Right lobe of liver (tissue), 6 donors: ENCODE measurements around the gene RCL1. TPM values are rescaled to one million over a fixed set of nuclear protein-coding genes. Genes with fewer than 3 reads are reported as not detected.
"Not testable (repeated sequence)": the region's sequence is repeated elsewhere in the genome, so short reads cannot be mapped to it uniquely, and the experiment has no call there.

ENCODE experiments used
- ATAC-seq, 4 donors: fragments of 200-7000 bp; cut with Tn5 transposase; one replicate each; pipeline ENCODE4 v1.9.1; 2020; ENCODE audit warnings: mild to moderate bottlenecking in 4 of 4, moderate library complexity in 4 of 4
- DNase-seq, 3 donors: peaks; one replicate each; pipeline ENCODE4 v3.0.0-alpha.2; 2020
- H3K27ac ChIP-seq, 3 donors: fragments of 200-600 bp; one replicate each; pipeline ENCODE4 v1.8.0; 2022
- H3K27me3 ChIP-seq, 2 donors: fragments of 200-600 bp; one replicate each; pipeline ENCODE4 v1.8.0; 2022
- H3K36me3 ChIP-seq, 4 donors: fragments of 200-600 bp; sonication (generic) in 1 of 4; one replicate each; pipeline versions ENCODE4 v1.5.1 to v1.8.0; 2017 to 2022; ENCODE audit warnings: control low read depth in 1 of 4
- H3K4me1 ChIP-seq, 4 donors: fragments of 200-600 bp; sonication (generic) in 1 of 4; one replicate each; pipeline versions ENCODE4 v1.5.1 to v1.8.0; 2017 to 2022; ENCODE audit warnings: control low read depth in 1 of 4
- H3K4me3 ChIP-seq, 3 donors: fragments of 200-600 bp; one replicate each; pipeline ENCODE4 v1.8.0; 2022
- H3K9me3 ChIP-seq, 4 donors: fragments of 200-600 bp; sonication (generic) in 1 of 4; one replicate each; pipeline versions ENCODE4 v1.5.1 to v1.8.0; 2017 to 2022; ENCODE audit warnings: control low read depth in 1 of 4
- CTCF ChIP-seq, 4 donors: fragments of 200-600 bp in 3 of 4; fragments of 450-650 bp in 1 of 4; IDR thresholded peaks; one replicate each; pipeline versions ENCODE4 v1.5.1 to v1.8.0; 2016 to 2022; ENCODE audit warnings: antibody characterized with exemption in 4 of 4, mild to moderate bottlenecking in 2 of 4
- POLR2A ChIP-seq: fragments of 450-650 bp; IDR thresholded peaks from one replicate; pipeline ENCODE4 v1.6.1; 2017; ENCODE audit warnings: antibody characterized with exemption, mild to moderate bottlenecking
- WGBS: methylation state at CpG from one replicate; pipeline ENCODE4 v1.1.6; 2018; ENCODE audit warnings: low coverage, low lambda C conversion rate; ENCODE audit not compliant: insufficient coverage; ENCODE audit errors: missing lambda C conversion rate; 5-methylcytosine and 5-hydroxymethylcytosine counted together
- intact Hi-C, 2 donors: fragments of 100-400 bp; cut with DNase I; formaldehyde crosslinking; loops; one replicate each; pipeline versions ENCODE4 v1.11.2 to v1.14.1; 2022
- total RNA-seq, 6 experiments: library from RNA; depleted of rRNA in 2 of 6; stranded (reverse); fragments of >200 nt in 2 of 6; fragmentation: NEBNext Ultra II Directional in 3 of 6; extraction: Animal tissue kit (Norgen Biotek cat#: 25700) in 3 of 6; gene quantifications; one replicate each; pipeline versions ENCODE4 v1.1.0 to v1.2.4, GENCODE V29; 2016 to 2023
- donor health status: DM: no; HTN: yes; CAD: no.
- donor health status: DM: no; HTN: no; CAD: no.
- donor health status: DM: no; HTN: no; CAD: no.
- donor health status: DM: no; HTN: yes; CAD: no.
- donor health status: DM: no; HTN: yes; CAD: no.

RCL1 gene
- total RNA-seq, 6 experiments from 2014 or later: 20.2 to 108 (median 63.4) TPM

GRCh38 chr9:4890929-4891328 lies 98.2 kb downstream of the RCL1 start:
- WGBS: 45% methylated on average over 2 of the region's 2 CpGs
- Histone ChIP-seq H3K4me3 (no peak overlapping the region), H3K27ac (no peak overlapping the region), H3K9me3 (no peaks in the 10 kb centered on the region), H3K27me3 (no peaks in the 10 kb centered on the region), H3K36me3 (no peaks in the 10 kb centered on the region), H3K4me1 (no peaks in the 10 kb centered on the region)
- DNase-seq (no peak), ATAC-seq (no peak)
- intact Hi-C loops: no loop called here
- TF ChIP-seq POLR2A: no peak
- TF ChIP-seq CTCF (IDR thresholded peaks at IDR 0.05): no peak

GRCh38 chr9:4891674-4892073 lies 98.9 kb downstream of the RCL1 start:
- Histone ChIP-seq H3K27me3 (no peaks in the 10 kb centered on the region), H3K36me3 (no peaks in the 10 kb centered on the region), H3K27ac (no peak overlapping the region), H3K9me3 (no peaks in the 10 kb centered on the region), H3K4me1 (no peaks in the 10 kb centered on the region), H3K4me3 (no peak overlapping the region)
- DNase-seq (no peak), ATAC-seq (no peak)
- intact Hi-C loops: no loop called here
- 94% methylated on average over 3 of the region's 3 CpGs for WGBS
- TF ChIP-seq POLR2A (no peak), CTCF (IDR thresholded peaks at IDR 0.05) (no peak)

DNA sequence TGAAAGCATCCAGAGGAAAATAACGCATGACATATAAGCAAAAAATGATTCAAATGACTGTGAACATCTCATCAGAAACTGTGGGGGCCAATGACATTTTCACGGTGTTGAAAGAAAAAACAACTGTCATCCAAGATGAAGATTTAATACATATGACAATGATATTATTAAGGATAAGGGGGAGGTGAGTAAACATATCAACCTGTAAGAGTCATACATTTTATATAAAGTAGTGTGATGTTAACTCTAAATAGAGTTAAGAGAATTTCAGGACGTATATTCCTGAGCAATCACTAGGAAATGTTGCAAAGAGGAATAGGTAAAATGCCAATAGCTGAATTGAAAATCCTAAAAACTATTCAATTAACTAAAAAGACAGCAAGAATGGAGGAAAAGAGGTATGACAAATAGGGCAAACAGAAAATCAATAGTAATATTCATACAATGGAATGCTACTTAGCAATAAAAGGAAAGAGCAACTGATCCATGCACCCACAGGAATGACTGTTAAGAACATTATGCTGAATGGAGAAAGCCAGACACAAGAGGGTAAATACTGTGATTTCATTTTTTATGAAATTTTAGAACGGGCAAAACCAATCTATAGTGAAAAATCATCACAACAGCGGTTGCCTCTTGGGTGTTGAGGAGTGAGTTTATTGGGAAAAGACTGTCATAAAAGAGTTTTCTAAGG lies 99.9 kb downstream of the RCL1 start:
- Histone ChIP-seq H3K27me3 (no peaks in the 10 kb centered on the region), H3K27ac (no peak overlapping the region), H3K36me3 (no peaks in the 10 kb centered on the region), H3K4me1 (no peaks in the 10 kb centered on the region), H3K4me3 (no peak overlapping the region), H3K9me3 (no peaks in the 10 kb centered on the region)
- TF ChIP-seq POLR2A (no peak), CTCF (IDR thresholded peaks at IDR 0.05) (no peak)
- WGBS: 88% methylated on average over 5 of the region's 5 CpGs
- DNase-seq: no peak
- intact Hi-C loops: no loop called here
- no peak for ATAC-seq

DNA sequence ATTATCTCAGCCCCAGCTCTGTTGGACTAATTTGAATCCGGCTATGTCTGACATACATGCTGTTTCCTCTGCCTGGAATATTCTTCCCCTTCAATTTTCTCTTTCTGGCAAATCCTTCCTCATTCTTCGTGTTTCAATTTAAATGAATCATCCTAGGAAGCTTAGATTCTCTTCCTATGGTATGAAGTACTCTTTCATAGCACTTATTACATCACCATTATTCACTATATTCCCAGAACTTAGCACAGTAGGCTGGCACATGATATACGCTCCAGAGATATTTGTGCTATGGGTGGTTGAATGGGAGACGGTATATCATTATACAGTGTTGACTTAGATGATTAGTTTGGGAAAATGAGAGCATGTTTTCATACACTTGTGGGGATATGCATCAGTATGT lies 101.3 kb downstream of the RCL1 start:
- WGBS: 81% methylated on average over 4 of the region's 4 CpGs
- intact Hi-C loops: no loop called here
- Histone ChIP-seq H3K27me3 (no peaks in the 10 kb centered on the region), H3K9me3 (no peaks in the 10 kb centered on the region), H3K4me3 (no peak overlapping the region), H3K4me1 (no peaks in the 10 kb centered on the region), H3K27ac (no peak overlapping the region), H3K36me3 (no peaks in the 10 kb centered on the region)
- ATAC-seq: no peak
- DNase-seq: no peak
- TF ChIP-seq POLR2A (no peak), CTCF (IDR thresholded peaks at IDR 0.05) (no peak)

DNA sequence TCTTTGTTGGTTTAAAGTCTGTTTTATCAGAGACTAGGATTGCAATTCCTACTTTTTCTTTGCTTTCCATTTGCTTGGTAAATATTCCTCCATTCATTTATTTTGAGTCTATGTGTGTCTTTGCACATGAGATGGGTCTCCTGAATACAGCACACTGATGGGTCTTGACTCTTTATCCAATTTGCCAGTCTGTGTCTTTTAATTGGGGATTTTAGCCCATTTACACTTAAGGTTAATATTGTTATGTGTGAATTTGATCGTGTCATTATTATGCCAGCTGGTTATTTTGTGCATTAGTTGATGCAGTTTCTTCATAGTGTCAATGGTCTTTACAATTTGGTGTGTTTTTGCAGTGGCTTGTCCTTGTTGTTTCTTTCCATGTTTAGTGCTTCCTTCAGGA lies 107.1 kb downstream of the RCL1 start:
- intact Hi-C loops, ATAC-seq, H3K36me3 ChIP-seq, H3K4me3 ChIP-seq, DNase-seq, H3K27me3 ChIP-seq, H3K27ac ChIP-seq, H3K9me3 ChIP-seq: not testable (repeated sequence)
- H3K4me1 ChIP-seq: peaks cover 0 to 10% (median 2%) of the 10 kb centered on the region in 4 donors
- WGBS: 86% methylated on average over 1 of the region's 1 CpG

- H3K4me3 ChIP-seq: peak overlapping the region in 2 of 3 donors; percentile 9 to 13
- peaks cover 0 to 12% (median 3%) of the 10 kb centered on the region in 4 donors for H3K4me1 ChIP-seq
- 23% methylated on average over 4 of the region's 11 CpGs for WGBS
- H3K36me3 ChIP-seq, H3K27me3 ChIP-seq, intact Hi-C loops, H3K9me3 ChIP-seq: not testable (repeated sequence)
- peak; percentile 59 to 72 (median 63) for DNase-seq
- peak; percentile 65 to 85 (median 70) for ATAC-seq
- H3K27ac ChIP-seq: peak overlapping the region in 1 of 3 donors; percentile 5
Observed at GRCh38 chr9:4901401-4902134, 108.8 kb downstream of the RCL1 start.
